Measurements from ENCODE around the gene GRIA3.
"Not testable (repeated sequence)": the region's sequence is repeated elsewhere in the genome, so short reads cannot be mapped to it uniquely, and the experiment has no call there.

GRIA3 gene

GRCh38 chrX:123476611-123477219 is 292.6 kb downstream of the GRIA3 start:
- no peak for DNase-seq

GRCh38 chrX:123477673-123478072 is 293.6 kb downstream of the GRIA3 start:
- no peak for DNase-seq

- no peak for DNase-seq
These were observed 298.1 kb downstream of the GRIA3 start for GRCh38 chrX:123481913-123482851.

- no peak for DNase-seq
These were observed 302.2 kb downstream of the GRIA3 start for GRCh38 chrX:123486297-123486696.

GRCh38 chrX:123487236-123487635 is 303.2 kb downstream of the GRIA3 start:
- DNase-seq = no peak

GRCh38 chrX:123487669-123488068 is 303.6 kb downstream of the GRIA3 start:
- DNase-seq = no peak

GRCh38 chrX:123489011-123489410 is 304.9 kb downstream of the GRIA3 start:
- DNase-seq = no peak

- DNase-seq = no peak
These were observed 309.8 kb downstream of the GRIA3 start for GRCh38 chrX:123493857-123494256.

- no peak for DNase-seq
These were observed 315.7 kb downstream of the GRIA3 start for GRCh38 chrX:123499787-123500186.

GRCh38 chrX:123504047-123504446 is 320.0 kb downstream of the GRIA3 start:
- no peak for DNase-seq

GRCh38 chrX:123504630-123505270 is 320.7 kb downstream of the GRIA3 start:
- no peak for DNase-seq

- DNase-seq = no peak
These were observed 329.7 kb downstream of the GRIA3 start for GRCh38 chrX:123513585-123514278.

GRCh38 chrX:123514279-123514640 is 330.2 kb downstream of the GRIA3 start:
- DNase-seq = not testable (repeated sequence)

- DNase-seq = no peak
These were observed 334.7 kb downstream of the GRIA3 start for GRCh38 chrX:123518791-123519190.

- DNase-seq = no peak
These were observed 341.1 kb downstream of the GRIA3 start for GRCh38 chrX:123525123-123525725.

GRCh38 chrX:123530726-123531125 is 346.6 kb downstream of the GRIA3 start:
- DNase-seq = not testable (repeated sequence)
